H1 (cell line): ENCODE data around the gene KHSRP. TPM values are rescaled to one million over a fixed set of nuclear protein-coding genes. Genes with fewer than 3 reads are reported as not detected.

Source experiments
- CTCF ChIA-PET: fragments of 300-600 bp; sonication (Branson Sonifier 250); formaldehyde crosslinking; loops from one replicate; lab custom pipeline; 2021; ENCODE audit not compliant: partially characterized antibody; lab: Charles Lee
- POLR2A ChIA-PET: fragments of 300-600 bp; sonication (Branson Sonifier 250); formaldehyde crosslinking; loops from one replicate; lab custom pipeline; 2021; ENCODE audit warnings: inconsistent platforms; ENCODE audit not compliant: partially characterized antibody; lab: Charles Lee
- DNase-seq, 2 experiments: peaks; one replicate each; pipeline versions ENCODE4 v3.0.0 to v3.0.0-alpha.2; 2010 to 2022; ENCODE audit warnings: low spot score in 2 of 2, low read depth in 1 of 2, mixed read lengths in 1 of 2
- FAIRE-seq: peaks from 2 replicates; lab custom pipeline; 2011; peaks lifted over from hg19 to GRCh38; lab: Jason Lieb, UNC
- H2AFZ ChIP-seq: 2 replicates; pipeline ENCODE4 v1.8.1; 2012; ENCODE audit warnings: low read length, inconsistent platforms
- H2AK5ac ChIP-seq: 2 replicates; pipeline ENCODE4 v1.6.1; 2013; ENCODE audit warnings: low read depth, low read length
- H2BK120ac ChIP-seq: replicated peaks from 2 replicates; pipeline ENCODE3; 2013; ENCODE audit warnings: low read depth, low read length, inconsistent platforms
- H2BK12ac ChIP-seq: 2 replicates; pipeline ENCODE4 v1.6.1; 2013; ENCODE audit warnings: low read depth, low read length
- H2BK15ac ChIP-seq: 2 replicates; pipeline ENCODE4 v1.6.1; 2013; ENCODE audit warnings: low read length
- H2BK20ac ChIP-seq: 2 replicates; pipeline ENCODE4 v1.6.1; 2013; ENCODE audit warnings: low read length
- H2BK5ac ChIP-seq: 2 replicates; pipeline ENCODE4 v1.6.1; 2013; ENCODE audit warnings: low read depth, low read length
- H3K14ac ChIP-seq: 2 replicates; pipeline ENCODE4 v1.6.1; 2013; ENCODE audit warnings: inconsistent platforms; ENCODE audit not compliant: insufficient read length
- H3K18ac ChIP-seq: 2 replicates; pipeline ENCODE4 v1.6.1; 2013; ENCODE audit warnings: low read length; ENCODE audit errors: extremely low read depth
- H3K23ac ChIP-seq: 2 replicates; pipeline ENCODE4 v1.6.1; 2013; ENCODE audit warnings: inconsistent platforms; ENCODE audit not compliant: insufficient read length
- H3K23me2 ChIP-seq: 2 replicates; pipeline ENCODE4 v1.6.1; 2013; ENCODE audit warnings: low read depth, low read length
- H3K27ac ChIP-seq: 2 replicates; pipeline ENCODE4 v1.6.1; 2011; ENCODE audit warnings: low read depth, low read length, inconsistent platforms
- H3K27me3 ChIP-seq, 4 experiments: replicated peaks in 1 of 4; 1 replicate in 1 of 4; 2 replicates in 3 of 4; pipeline versions ENCODE4 v1.6.1 to v1.8.1; 2011 to 2013; ENCODE audit warnings: low read length in 3 of 4, mild to moderate bottlenecking in 3 of 4, inconsistent platforms in 2 of 4, mixed read lengths in 2 of 4, moderate library complexity in 1 of 4; ENCODE audit not compliant: control insufficient read depth in 3 of 4, insufficient read depth in 3 of 4; ENCODE audit errors: extremely low read depth in 1 of 4
- H3K36me3 ChIP-seq, 4 experiments: 2 replicates each; pipeline versions ENCODE4 v1.6.1 to v1.8.1; 2011 to 2013; ENCODE audit warnings: mild to moderate bottlenecking in 4 of 4, low read length in 3 of 4, moderate library complexity in 2 of 4, control low read depth in 1 of 4, inconsistent platforms in 1 of 4; ENCODE audit not compliant: insufficient read depth in 4 of 4, control insufficient read depth in 2 of 4
- H3K4ac ChIP-seq: replicated peaks from 2 replicates; pipeline ENCODE3; 2013; ENCODE audit warnings: low read length, low read depth, mixed read lengths, inconsistent platforms; ENCODE audit not compliant: insufficient read length
- H3K4me1 ChIP-seq, 4 experiments: replicated peaks in 1 of 4; 1 replicate in 1 of 4; 2 replicates in 3 of 4; pipeline versions ENCODE4 v1.6.1 to v1.8.1; 2011 to 2013; ENCODE audit warnings: low read length in 3 of 4, inconsistent platforms in 2 of 4, mixed read lengths in 1 of 4; ENCODE audit not compliant: insufficient read depth in 4 of 4, control insufficient read depth in 3 of 4
- H3K4me2 ChIP-seq, 2 experiments: 2 replicates each; pipeline versions ENCODE4 v1.6.1 to v1.8.1; 2011 to 2013; ENCODE audit warnings: low read depth in 2 of 2, low read length in 2 of 2, control low read depth in 1 of 2, inconsistent platforms in 1 of 2, mild to moderate bottlenecking in 1 of 2; ENCODE audit not compliant: insufficient read depth in 1 of 2
- H3K4me3 ChIP-seq, 4 experiments: fragments of 200-600, 300-600 bp in 1 of 4; sonication (generic), shearing (Covaris generic), sonication (Bioruptor Twin) in 1 of 4; 2 replicates each; pipeline versions ENCODE4 v1.5.1 to v1.8.1; 2011 to 2016; ENCODE audit warnings: low read length in 4 of 4, low read depth in 3 of 4, control low read depth in 2 of 4, inconsistent platforms in 2 of 4, mild to moderate bottlenecking in 2 of 4, mixed read lengths in 1 of 4, moderate library complexity in 1 of 4; ENCODE audit not compliant: insufficient read depth in 2 of 4; ENCODE audit errors: extremely low read depth in 1 of 4
- H3K56ac ChIP-seq: replicated peaks from 2 replicates; pipeline ENCODE3; 2013; ENCODE audit warnings: low read depth, mild to moderate bottlenecking, mixed read lengths, low read length, inconsistent platforms; ENCODE audit not compliant: insufficient read length
- H3K79me1 ChIP-seq: 2 replicates; pipeline ENCODE4 v1.6.1; 2013; ENCODE audit warnings: low read depth, low read length, control low read depth
- H3K79me2 ChIP-seq, 2 experiments: 2 replicates each; pipeline versions ENCODE4 v1.6.1 to v1.8.1; 2012 to 2013; ENCODE audit warnings: low read length in 2 of 2, mild to moderate bottlenecking in 2 of 2, inconsistent platforms in 1 of 2; ENCODE audit not compliant: insufficient read depth in 2 of 2, control insufficient read depth in 1 of 2
- H3K9ac ChIP-seq, 4 experiments: replicated peaks in 1 of 4; 1 replicate in 1 of 4; 2 replicates in 3 of 4; pipeline versions ENCODE4 v1.6.1 to v1.8.1; 2011 to 2013; ENCODE audit warnings: low read depth in 3 of 4, low read length in 3 of 4, control low read depth in 2 of 4, mild to moderate bottlenecking in 2 of 4, moderate library complexity in 2 of 4, inconsistent platforms in 1 of 4; ENCODE audit errors: extremely low read depth in 1 of 4
- H3K9me3 ChIP-seq, 2 experiments: 2 replicates each; pipeline versions ENCODE4 v1.6.1 to v1.8.1; 2012 to 2013; ENCODE audit warnings: mild to moderate bottlenecking in 2 of 2, moderate library complexity in 2 of 2, control low read depth in 1 of 2, inconsistent platforms in 1 of 2, low read depth in 1 of 2, low read length in 1 of 2, mixed read lengths in 1 of 2; ENCODE audit not compliant: insufficient read depth in 2 of 2
- H4K20me1 ChIP-seq, 2 experiments: replicated peaks in 1 of 2; 2 replicates each; pipeline versions ENCODE3 to v1.8.1; 2011 to 2013; ENCODE audit warnings: inconsistent platforms in 2 of 2, low read length in 2 of 2, mild to moderate bottlenecking in 1 of 2; ENCODE audit not compliant: insufficient read depth in 2 of 2, control insufficient read depth in 1 of 2
- H4K5ac ChIP-seq: 2 replicates; pipeline ENCODE4 v1.6.1; 2013; ENCODE audit warnings: low read length, low read depth, mixed read lengths, inconsistent platforms; ENCODE audit not compliant: insufficient read length
- H4K8ac ChIP-seq: 2 replicates; pipeline ENCODE4 v1.8.0; 2013; ENCODE audit warnings: mild to moderate bottlenecking, moderate library complexity, low read length, inconsistent platforms; ENCODE audit not compliant: insufficient read depth; ENCODE audit errors: extremely low read depth
- H4K91ac ChIP-seq: replicated peaks from 2 replicates; pipeline ENCODE3; 2013; ENCODE audit warnings: low read length, mixed read lengths, inconsistent platforms; ENCODE audit not compliant: insufficient read length
- GTF2F1 ChIP-seq: IDR thresholded peaks from 2 replicates; pipeline ENCODE4 v1.6.1; 2012; ENCODE audit warnings: low read depth, low read length, improper control_type of control experiment, borderline replicate concordance
- JUND ChIP-seq: IDR thresholded peaks from 2 replicates; pipeline ENCODE4 v1.6.1; 2011; ENCODE audit warnings: mild to moderate bottlenecking, improper control_type of control experiment, low read length
- RFX5 ChIP-seq: IDR thresholded peaks from 2 replicates; pipeline ENCODE4 v1.6.1; 2011; ENCODE audit warnings: low read depth, low read length, improper control_type of control experiment, borderline replicate concordance
- WGBS, 2 experiments: shearing (Covaris generic) in 1 of 2; methylation state at CpG; one replicate each; pipeline versions ENCODE4 v1.1.6 to v1.1.7; 2013 to 2015; ENCODE audit warnings: low lambda C conversion rate in 2 of 2, mixed read lengths in 2 of 2, inconsistent platforms in 1 of 2, low coverage in 1 of 2, missing lambda C conversion rate in 1 of 2; ENCODE audit not compliant: insufficient replicate concordance in 2 of 2, insufficient coverage in 1 of 2, insufficient read length in 1 of 2; ENCODE audit errors: extremely low coverage in 1 of 2, missing lambda C conversion rate in 1 of 2; 5-methylcytosine and 5-hydroxymethylcytosine counted together
- polyA plus RNA-seq, 7 experiments: library from polyadenylated mRNA; depleted of rRNA in 3 of 7; stranded (reverse) in 5 of 7; unstranded in 2 of 7; fragments of >200 nt in 5 of 7; fragments of 200-250 nt in 2 of 7; gene quantifications; 1 replicate in 5 of 7; 2 replicates in 1 of 7; 4 replicates in 1 of 7; pipeline versions ENCODE4 v1.2.1 to v1.2.3, GENCODE V29; 2011 to 2013; ENCODE audit warnings: missing spikeins in 2 of 7, mixed read lengths in 2 of 7
- total RNA-seq: library from RNA; stranded (reverse); fragmentation: NEBNext Ultra II Directional; extraction: Animal tissue kit (Norgen Biotek cat#: 25700); gene quantifications from 2 replicates; pipeline ENCODE4 v1.2.1, GENCODE V29; 2021

KHSRP gene
- total and polyA plus RNA-seq, 2 of the 8 experiments (the other 6 are each of a cell fraction or from before 2014, with no cell fraction given), result 143 to 573 TPM

DNA sequence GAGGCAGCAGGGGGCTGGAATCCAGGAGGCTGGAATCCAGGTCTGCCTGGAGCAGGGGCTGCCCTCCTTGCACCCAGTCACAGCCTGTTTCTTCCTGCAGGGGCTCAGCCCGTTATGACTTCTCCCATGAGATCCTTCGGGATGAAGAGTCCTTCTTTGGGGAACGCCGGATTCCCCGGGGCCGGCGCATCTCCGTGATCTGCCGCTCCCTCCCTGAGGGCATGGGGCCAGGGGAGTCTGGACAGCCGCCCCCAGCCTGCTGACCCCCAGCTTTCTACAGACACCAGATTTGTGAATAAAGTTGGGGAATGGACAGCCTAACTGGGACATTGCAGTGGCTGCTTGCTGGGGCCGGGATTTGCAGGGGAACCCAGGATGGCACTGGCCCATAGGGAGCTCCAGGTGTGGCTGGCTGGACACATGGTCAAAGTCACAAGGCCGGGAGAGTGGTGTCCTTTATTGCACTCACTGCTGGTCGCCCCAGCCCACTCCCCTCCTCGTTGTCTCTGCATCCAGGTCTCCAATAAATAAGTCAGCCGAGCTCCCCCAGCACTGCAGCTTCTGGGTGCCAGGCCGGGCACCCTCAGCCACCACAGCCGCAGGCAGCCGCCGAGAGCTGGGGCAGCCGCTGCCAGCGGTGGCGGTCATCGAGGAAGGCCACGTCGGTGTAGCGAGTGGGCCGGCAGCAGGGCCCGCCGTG is 49.8 kb downstream of the KHSRP start:
- no peak overlapping the region for H3K9ac ChIP-seq
- CTCF ChIA-PET, result interaction anchor here (1.2 kb wide), 1 partner anchor 38 kb away, joined by 3 read pairs; no protein-coding TSS in a partner anchor
- H3K4me2 ChIP-seq, result peak overlapping the region in 1 of 2 experiments; percentile 12; a peak in 2 of 4 replicates
- no peak overlapping the region for H3K23ac ChIP-seq
- no peak overlapping the region for H2AFZ ChIP-seq
- 0 out of 2 replicates have a peak overlapping the region, but pooled peaks have one; percentile 67 for H2BK5ac ChIP-seq
- peak overlapping the region in 1 of 4 experiments; percentile 52; a peak in 1 of 8 replicates for H3K4me3 ChIP-seq
- peaks cover 4% of the 10 kb centered on the region; the same call in 1 of the 2 replicates for H3K23me2 ChIP-seq
- H3K4ac ChIP-seq, result no peak overlapping the region
- H4K91ac ChIP-seq, result no peak overlapping the region
- no peak overlapping the region for H2BK120ac ChIP-seq
- peaks cover 3 to 14% (median 7%) of the 10 kb centered on the region in 4 experiments; a peak in 6 of 8 replicates for H3K36me3 ChIP-seq
- no peaks in the 10 kb centered on the region for H3K27me3 ChIP-seq
- no peak overlapping the region; the same call in 1 of the 2 replicates for H3K27ac ChIP-seq
- no peak overlapping the region for H2BK12ac ChIP-seq
- no peaks in the 10 kb centered on the region for H3K79me1 ChIP-seq
- POLR2A ChIA-PET, result interaction anchor here (1.3 to 9.9 kb wide), 2 partner anchors 11 to 16 kb away, joined by 5 to 81 read pairs; partner anchors contain the start of gene GTF2F1
- TF ChIP-seq RFX5 (no peak), GTF2F1 (no peak), JUND (no peak)
- H3K9me3 ChIP-seq, result 0 out of 4 replicates have a peak, but pooled peaks cover 0 to under 1% of the 10 kb centered on the region in 2 experiments
- DNase-seq, result no peak
- WGBS, 2 experiments, result 94% methylated on average over 29 of the region's 29 CpGs; no CpG with 5 or more reads in 1 of the 2 experiments
- 0 out of 2 replicates have a peak overlapping the region, but pooled peaks have one; percentile 39 for H2AK5ac ChIP-seq
- H3K56ac ChIP-seq, result no peak overlapping the region
- no peak overlapping the region for H3K14ac ChIP-seq
- peaks cover 0 to 11% (median 7%) of the 10 kb centered on the region in 4 experiments; a peak in 5 of 7 replicates for H3K4me1 ChIP-seq
- no peak for FAIRE-seq
- H4K8ac ChIP-seq, result no peak overlapping the region; the same call in 1 of the 2 replicates
- H2BK15ac ChIP-seq, result no peak overlapping the region
- no peak overlapping the region for H2BK20ac ChIP-seq
- no peaks in the 10 kb centered on the region for H3K79me2 ChIP-seq
- peaks cover 0 to 6% of the 10 kb centered on the region in 2 experiments for H4K20me1 ChIP-seq
- no peak overlapping the region for H3K18ac ChIP-seq
- H4K5ac ChIP-seq, result no peak overlapping the region
